NCI-H187 (cell line): ENCODE measurements around the gene C7orf33.
"Not testable (repeated sequence)": the region's sequence is repeated elsewhere in the genome, so short reads cannot be mapped to it uniquely, and the experiment has no call there.

Experiments
- DNase-seq, 2 experiments: peaks; one replicate each; lab custom pipeline; 2025; lab: John Stamatoyannopoulos, UW

Gene C7orf33

GRCh38 chr7:148590471-148590870 lies at the start of gene C7orf33:
C7orf33 (plus strand) TSS chr7:148590766; CDS start chr7:148590926, 160 bp downstream.
- no peak for DNase-seq

DNA sequence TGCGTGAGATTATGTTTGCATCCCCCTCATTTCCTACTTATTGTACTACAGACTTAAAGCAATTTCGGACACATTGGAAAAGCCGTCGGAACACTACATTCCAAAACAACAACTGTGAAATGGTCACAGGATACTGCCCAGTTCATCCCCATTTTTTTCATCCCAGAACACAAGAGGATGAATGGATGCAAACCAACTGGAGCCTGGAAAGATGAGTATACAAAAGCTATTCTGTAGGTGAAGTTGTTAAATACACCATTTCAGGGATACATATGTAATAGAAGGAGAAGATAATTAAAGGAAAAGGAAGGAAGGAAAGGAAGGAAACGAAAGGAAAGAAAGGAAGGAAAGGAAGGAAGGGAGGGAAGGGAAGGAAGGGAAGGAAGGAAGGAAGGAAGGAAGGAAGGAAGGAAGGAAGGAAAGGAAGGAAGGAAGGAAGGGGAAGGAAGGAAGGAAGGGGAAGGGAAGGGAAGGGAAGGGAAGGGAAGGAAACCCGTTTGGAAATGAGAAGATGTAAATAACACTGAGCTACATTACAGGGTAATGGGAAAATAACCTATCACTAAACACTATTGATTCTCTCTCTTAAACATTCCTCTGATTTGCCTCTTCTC lies 48.6 kb upstream of the C7orf33 start:
- no peak for DNase-seq

DNA sequence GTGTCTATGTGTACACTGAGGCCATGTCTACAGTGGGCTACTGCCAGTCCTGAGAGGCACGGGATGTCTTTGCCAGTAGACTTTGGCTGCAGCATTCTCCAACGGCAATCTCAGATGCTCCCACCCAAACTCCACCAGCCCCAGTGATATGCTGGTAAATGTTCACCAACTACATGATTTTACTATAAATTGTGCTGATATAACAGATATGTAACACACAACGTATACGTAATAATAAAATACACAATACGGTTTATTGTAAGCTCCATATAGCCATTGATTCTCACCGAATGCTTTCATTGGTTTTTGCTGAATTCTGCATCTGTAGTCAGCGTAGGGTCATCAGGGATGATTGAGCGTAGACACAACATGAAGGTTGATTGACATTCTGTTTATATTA lies 47.3 kb upstream of the C7orf33 start:
- DNase-seq, result no peak

- no peak for DNase-seq
Observed at GRCh38 chr7:148545172-148545571, 45.4 kb upstream of the C7orf33 start.

DNA sequence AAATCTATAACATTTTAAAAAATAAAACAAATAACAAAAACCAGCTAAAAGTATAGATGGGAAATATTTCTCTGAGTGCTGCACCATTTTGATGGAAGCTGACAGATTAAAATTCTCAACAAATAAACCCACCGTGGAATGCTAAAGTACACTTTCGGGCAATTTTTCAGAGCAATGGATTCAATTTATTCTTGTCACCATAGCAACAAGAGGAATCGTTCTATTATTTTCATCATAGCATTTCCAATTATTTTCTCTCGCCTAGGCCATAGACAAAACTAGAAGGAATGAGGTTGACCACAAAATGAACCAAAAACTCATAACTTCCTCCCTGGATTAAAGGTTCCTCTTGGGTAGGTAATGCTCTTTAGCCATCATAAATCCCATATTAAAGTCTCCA lies 44.6 kb upstream of the C7orf33 start:
- no peak for DNase-seq

- DNase-seq, result no peak
Observed at GRCh38 chr7:148546857-148547256, 43.7 kb upstream of the C7orf33 start.

- DNase-seq, result no peak
Observed at GRCh38 chr7:148547951-148548350, 42.6 kb upstream of the C7orf33 start.

DNA sequence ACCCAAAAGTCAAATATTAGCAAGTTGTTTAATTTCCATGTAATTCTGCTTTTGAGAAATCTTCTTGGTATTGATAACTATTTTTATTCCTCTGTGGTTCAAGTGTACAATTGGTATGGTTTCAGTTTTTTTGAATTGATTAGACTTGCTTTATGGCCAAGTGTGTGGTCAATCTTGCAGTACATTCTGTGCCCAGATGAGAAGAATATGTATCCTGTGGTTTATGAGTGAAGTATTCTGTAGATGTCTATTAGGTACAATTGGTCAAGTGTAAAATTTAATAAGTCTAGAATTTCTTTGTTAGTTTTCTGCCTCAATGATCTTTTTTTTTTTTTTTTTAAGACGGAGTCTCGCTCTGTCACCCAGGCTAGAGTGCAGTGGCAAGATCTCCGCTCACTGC lies 36.6 kb upstream of the C7orf33 start:
- no peak for DNase-seq

- DNase-seq, result no peak
Observed at GRCh38 chr7:148556892-148557291, 33.7 kb upstream of the C7orf33 start.

- no peak for DNase-seq
Observed at GRCh38 chr7:148558914-148559313, 31.7 kb upstream of the C7orf33 start.

DNA sequence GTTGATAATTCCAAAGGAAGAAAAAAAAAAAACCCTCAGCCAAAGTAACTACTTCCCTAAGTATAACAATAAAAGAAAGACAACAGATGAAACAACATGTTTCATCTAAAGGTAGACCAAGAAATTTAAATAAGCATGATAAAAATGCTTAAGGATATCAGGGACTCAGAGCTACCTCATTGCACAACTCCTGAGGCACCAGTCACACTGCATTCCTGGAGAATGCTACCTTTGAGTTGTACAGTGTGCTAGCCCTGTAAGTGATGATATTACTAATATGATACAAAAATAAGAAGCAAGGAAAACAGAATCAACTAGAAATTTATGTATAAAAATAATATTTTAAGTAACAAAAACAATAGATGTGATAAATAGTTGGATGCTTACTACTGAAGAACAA lies 29.5 kb upstream of the C7orf33 start:
- DNase-seq, result no peak

GRCh38 chr7:148563583-148564274 lies 26.8 kb upstream of the C7orf33 start:
- no peak for DNase-seq

DNA sequence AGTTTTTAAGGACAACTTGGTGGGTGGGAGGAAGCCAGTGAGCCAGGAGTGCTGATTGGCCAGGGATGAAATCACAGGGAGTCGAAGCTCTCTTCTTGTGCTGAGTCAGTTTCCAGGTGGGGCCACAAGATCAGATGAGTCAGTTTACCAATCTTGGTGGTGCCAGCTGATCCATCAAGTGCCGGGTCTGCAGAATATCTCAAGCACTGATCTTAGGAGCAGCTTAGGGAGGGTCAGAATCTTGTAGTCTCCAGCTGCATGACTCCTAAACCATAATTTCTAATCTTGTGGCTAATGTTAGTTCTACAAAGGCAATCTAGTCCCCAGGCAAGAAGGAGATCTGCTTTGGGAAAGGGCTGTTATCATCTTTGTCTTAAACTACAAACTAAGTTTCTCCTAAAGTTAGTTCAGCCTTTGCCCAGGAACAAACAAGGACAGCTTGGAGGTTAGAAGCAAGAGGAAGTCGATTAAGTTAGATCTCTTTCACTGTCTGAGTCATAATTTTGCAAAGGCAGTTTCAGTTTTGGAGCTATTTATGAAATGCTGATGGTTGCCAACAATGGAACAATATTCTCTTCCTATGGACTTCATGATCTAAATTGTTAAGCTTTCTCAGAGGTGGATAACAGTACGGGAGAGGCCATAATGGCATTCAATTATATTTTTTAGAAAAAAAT lies 26.2 kb upstream of the C7orf33 start:
- not testable (repeated sequence) for DNase-seq

DNA sequence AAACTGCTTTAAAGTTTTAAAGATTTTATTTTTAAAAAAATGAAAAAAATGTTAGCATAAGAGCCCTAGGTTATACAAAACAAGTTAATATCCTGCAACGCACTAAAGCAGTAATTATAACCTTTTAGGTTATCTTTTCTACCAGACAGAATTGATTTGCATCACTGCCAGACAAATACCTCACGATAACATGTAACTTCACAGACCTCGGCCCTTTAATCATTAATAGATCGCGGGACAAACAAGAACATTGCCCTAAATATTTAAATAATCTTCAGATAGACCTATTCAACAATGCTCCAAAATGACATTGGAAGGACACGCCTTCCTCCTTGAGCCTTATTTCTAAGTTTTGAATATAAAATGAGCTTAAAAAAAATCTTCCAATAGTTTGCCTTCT lies 23.8 kb upstream of the C7orf33 start:
- no peak for DNase-seq

GRCh38 chr7:148567524-148567923 lies 23.0 kb upstream of the C7orf33 start:
- DNase-seq, result no peak

DNA sequence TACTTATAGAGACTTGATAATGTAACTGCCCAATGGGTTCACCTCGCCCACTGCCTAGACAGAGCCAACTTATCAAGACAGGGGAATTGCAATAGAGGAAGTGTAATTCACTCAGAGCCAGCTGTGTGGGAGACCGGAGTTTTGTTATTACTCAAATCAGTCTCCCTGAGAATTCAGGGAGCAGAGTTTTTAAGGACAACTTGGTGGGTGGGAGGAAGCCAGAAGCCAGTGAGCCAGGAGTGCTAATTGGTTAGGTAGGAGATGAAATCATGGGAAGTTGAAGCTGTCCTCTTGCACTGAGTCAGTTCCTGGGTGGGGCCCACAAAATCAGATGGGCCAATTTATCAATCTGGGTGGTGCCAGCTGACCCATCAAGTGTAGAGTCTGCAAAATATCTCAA lies 20.1 kb upstream of the C7orf33 start:
- no peak for DNase-seq

DNA sequence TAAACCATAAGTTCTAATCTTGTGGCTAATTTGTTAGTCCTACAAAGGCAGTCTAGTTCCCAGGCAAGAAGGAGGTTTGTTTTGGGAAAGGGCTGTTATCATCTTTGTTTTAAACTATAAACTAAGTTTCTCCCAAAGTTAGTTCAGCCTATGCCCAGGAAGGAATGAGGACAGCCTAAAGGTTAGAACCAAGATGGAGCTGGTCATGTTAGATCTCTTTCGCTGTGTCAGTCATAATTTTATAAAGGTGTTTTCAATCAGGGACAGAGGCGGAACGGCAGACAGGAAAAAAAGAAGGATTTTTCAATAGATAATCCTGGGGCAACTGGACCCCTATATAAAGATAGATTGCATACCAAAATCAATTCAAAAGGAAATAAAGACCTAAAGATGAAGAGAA lies 19.6 kb upstream of the C7orf33 start:
- DNase-seq, result not testable (repeated sequence)

DNA sequence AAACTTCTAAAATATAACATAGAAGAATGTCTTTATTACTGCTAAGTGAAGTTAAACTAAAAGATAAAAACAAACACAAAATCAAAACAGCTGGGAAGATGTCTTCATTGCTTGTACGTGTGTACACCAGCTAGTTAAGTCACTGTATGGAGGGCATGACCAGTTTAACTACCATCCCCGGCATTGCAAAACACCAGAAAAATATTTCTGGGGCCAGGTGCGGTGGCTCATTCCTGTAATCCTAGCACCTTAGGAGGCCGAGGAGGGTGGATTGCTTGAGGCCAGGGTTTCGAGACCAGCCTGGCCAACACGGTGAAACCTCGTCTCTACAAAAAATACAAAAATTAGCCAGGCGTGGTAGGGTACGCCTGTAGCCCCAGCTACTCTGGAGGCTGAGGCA lies 19.2 kb upstream of the C7orf33 start:
- DNase-seq, result no peak

DNA sequence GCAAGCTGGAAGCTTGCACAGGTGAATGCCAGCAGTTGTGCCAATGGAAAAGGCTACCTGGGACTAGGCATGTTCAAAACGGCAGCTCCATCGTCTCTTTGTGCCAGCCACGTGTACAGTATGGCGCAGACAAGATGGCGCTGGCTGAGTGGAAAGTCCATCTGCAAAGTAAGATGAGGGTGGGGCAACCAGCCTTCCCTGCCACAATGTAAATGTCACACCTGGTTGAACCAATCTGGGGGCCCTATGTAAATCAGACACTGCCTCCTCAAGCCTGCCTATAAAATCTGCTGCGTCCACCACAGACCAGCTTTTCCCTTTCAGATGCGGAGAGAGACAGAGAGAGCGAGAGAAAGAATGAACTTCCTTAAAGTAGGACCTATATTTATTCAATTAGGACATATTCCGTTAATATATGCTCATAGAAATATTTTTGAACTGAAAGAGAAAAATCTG lies 18.5 kb upstream of the C7orf33 start:
- no peak for DNase-seq

DNA sequence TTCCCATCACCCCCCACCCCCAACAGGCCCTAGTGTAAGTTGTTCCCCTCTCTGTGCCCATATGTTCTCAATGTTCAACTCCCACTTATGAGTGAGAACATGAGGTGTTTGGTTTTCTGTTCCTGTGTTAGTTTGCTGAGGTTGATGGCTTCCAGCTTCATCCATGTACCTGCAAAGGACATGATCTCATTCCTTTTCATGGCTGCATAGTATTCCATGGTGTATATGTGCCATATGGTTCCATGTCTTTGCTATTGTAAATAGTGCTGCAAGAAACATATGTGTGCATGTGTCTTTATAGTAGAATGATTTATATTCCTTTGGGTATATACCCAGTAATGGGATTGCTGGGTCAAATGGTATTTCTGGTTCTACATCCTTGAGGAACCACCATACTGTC lies 17.0 kb upstream of the C7orf33 start:
- DNase-seq, result not testable (repeated sequence)

DNA sequence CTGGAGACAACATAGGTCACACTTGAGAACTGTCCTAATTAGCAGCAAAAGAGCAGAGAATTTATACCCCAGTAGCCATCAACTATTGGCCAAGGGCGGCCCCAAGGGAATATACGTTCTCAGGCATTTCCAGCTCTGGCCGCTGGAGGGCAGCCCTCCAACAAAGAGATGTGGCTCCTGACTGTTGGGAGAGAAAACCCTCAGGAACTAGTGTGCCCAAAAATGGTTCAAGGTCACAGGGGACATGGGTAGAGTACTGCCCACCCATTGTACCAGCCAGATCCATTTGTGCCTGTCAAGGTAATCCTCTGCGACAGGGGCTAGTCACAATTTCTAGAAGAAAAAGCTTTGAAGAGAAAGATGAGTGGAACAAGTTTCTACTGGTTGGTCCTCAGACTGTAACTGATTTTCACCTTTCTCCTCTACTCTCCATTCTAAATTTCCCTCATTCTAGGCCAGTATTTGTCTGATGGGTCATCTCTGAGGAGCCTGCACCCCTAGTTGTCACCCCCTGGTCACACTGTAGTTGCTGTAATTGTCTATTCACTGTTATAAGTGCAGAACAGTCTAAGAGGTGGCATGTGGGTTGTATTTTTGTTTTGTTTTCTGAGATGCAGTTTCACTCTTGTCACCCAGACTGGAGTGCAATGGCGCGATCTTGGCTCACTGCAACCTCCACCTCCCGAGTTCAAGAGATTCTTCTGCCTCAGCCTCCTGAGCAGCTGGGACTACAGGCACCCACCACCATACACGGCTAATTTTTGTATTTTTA lies 14.7 kb upstream of the C7orf33 start:
- peak; percentile 40 to 65 for DNase-seq

DNA sequence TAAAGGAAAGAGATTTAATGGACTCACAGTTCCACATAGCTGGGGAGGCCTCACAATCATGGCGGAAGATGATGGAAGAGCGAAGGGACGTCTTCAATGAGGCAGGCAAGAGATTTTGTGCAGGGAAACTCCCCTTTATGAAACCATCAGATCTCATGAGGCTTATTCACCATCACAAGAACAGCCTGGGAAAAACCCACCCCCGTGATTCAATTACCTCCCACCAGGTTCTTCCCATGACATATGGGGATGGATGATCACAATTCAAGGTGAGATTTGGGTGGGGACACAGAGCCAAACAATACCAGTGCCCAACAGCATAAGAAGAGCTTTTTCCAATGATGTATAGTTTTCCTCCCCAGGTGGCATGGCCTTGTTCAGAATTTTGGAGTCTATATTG lies 11.2 kb upstream of the C7orf33 start:
- no peak for DNase-seq

DNA sequence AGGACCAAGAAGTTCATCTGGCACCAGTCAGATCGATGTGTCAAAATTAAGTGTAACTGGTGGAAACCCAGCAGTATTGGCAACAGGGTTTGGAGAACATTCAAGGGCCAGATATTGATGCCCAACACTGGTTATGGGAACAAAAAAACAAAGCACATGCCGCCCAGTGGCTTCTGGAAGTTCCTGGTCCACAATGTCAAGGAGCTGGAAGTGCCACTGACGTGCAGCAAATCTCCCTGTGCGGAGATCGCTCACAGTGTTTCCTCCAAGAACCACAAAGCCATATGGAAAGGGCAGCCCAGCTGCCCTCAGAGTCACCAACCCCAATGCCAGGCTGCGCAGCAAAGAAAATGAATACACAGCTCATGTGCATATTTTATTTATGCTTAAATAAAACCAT lies 10.1 kb upstream of the C7orf33 start:
- DNase-seq, result no peak
